ENCODE data around the gene UNC13C. TPM values are rescaled to one million over a fixed set of nuclear protein-coding genes. Genes with fewer than 3 reads are reported as not detected.

The UNC13C gene
- total RNA-seq, 4 donors from 2014 or later, result 0.04 to 0.24 (median 0.22) TPM

DNA sequence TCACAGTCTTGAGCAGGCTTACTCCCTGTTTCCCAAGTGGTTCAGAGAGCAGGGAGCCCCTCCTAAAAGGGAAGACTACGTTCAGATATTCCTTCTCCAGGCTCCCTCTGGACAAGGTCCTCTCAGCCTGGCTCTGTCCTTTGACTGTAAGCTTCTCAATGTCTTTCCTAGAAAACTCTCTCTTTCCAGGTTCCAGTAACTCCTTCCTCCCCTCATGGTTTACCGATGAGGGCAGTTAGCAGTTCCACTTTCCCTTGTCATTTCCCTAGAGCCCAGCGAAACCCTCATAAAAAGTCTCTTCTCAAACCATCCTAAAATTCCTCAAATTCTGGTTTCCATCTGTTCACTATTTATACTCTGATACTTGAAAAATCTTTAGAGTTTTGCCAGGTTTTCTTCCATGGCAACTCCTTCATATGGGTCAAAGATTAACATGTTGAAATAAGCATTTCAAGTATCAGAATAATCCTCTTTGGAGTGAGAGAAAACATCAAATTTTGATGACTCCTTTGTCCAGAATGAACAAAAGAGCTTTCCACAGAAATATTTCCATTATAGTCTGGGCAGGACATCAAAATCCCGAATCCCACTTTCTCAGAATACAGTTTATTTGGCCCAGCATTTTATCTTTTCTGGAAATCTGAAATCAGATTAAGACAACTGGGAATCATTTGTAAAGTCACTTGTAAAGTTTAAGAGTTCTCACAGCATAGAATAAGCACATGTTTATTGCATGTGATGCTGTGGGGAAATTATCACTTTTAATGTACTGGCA, 599.4 kb downstream of the UNC13C start:
- no peaks in the 10 kb centered on the region for H3K4me1 ChIP-seq
- H3K4me3 ChIP-seq, result no peak overlapping the region
- WGBS, result 47% methylated on average over 4 of the region's 4 CpGs
- no peak for TF ChIP-seq CTCF (IDR thresholded peaks at IDR 0.05)
- no peak for TF ChIP-seq POLR2AphosphoS5 (IDR thresholded peaks at IDR 0.05)
- no peak for TF ChIP-seq POLR2A (IDR thresholded peaks at IDR 0.05)
- no peak for TF ChIP-seq EP300 (IDR thresholded peaks at IDR 0.05)
- H3K36me3 ChIP-seq, result no peaks in the 10 kb centered on the region
- no peaks in the 10 kb centered on the region for H3K27me3 ChIP-seq
- no peak for DNase-seq (ENCODE audit: low spot score in 2 of 2)
- no peak overlapping the region for H3K27ac ChIP-seq
- no peaks in the 10 kb centered on the region for H3K9me3 ChIP-seq

DNA sequence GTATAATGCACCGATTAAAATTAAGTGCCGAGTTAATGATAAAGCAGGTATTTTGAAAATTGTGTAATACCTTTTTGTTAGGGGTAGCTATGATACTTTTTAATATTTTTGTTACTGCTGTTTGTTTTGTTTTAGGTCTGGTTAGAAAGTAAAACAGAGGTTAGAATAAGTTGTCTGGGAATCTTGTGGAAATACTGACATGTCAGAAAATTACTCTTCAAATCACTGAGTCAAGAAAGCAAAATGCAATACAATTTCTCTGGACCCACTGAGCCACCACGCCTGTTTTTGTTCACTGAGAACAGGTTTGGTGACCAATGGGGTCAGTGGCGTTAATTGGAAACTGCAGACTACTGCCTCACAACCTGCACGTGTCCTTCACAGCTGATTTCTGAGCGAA, 601.6 kb downstream of the UNC13C start:
- DNase-seq (ENCODE audit: low spot score in 2 of 2), result no peak
- no peak overlapping the region for H3K27ac ChIP-seq
- no peaks in the 10 kb centered on the region for H3K36me3 ChIP-seq
- H3K27me3 ChIP-seq, result no peaks in the 10 kb centered on the region
- WGBS, result 91% methylated on average over 6 of the region's 6 CpGs
- TF ChIP-seq POLR2AphosphoS5 (IDR thresholded peaks at IDR 0.05), result no peak
- H3K4me1 ChIP-seq, result no peaks in the 10 kb centered on the region
- H3K9me3 ChIP-seq, result no peaks in the 10 kb centered on the region
- H3K4me3 ChIP-seq, result no peak overlapping the region

DNA sequence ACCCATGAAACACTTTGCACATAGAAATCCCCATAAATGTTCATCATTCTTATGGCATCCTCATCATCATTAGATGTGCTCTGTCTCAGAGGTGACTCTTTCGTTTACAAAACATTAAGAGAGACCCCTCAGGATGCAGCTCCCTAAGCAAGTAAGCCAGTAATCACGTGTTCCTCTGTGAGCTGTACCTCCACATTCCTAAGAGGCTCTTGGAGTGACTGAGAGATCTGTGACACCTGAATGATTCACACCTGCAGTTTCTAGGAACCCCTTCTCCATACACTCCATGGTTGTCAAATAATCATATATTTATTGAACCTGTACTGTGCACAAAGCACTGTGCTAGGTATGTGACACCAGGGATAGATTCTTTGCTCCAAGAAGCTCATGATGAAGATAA, 602.4 kb downstream of the UNC13C start:
- TF ChIP-seq CTCF (IDR thresholded peaks at IDR 0.05) (no peak), POLR2AphosphoS5 (IDR thresholded peaks at IDR 0.05) (no peak), POLR2A (IDR thresholded peaks at IDR 0.05) (no peak), EP300 (IDR thresholded peaks at IDR 0.05) (no peak)
- no peak for DNase-seq (ENCODE audit: low spot score in 2 of 2)
- no peaks in the 10 kb centered on the region for H3K9me3 ChIP-seq
- H3K4me3 ChIP-seq, result no peak overlapping the region
- H3K27ac ChIP-seq, result no peak overlapping the region
- H3K36me3 ChIP-seq, result no peaks in the 10 kb centered on the region
- WGBS, result 56% methylated on average over 2 of the region's 2 CpGs
- H3K27me3 ChIP-seq, result no peaks in the 10 kb centered on the region
- H3K4me1 ChIP-seq, result no peaks in the 10 kb centered on the region

DNA sequence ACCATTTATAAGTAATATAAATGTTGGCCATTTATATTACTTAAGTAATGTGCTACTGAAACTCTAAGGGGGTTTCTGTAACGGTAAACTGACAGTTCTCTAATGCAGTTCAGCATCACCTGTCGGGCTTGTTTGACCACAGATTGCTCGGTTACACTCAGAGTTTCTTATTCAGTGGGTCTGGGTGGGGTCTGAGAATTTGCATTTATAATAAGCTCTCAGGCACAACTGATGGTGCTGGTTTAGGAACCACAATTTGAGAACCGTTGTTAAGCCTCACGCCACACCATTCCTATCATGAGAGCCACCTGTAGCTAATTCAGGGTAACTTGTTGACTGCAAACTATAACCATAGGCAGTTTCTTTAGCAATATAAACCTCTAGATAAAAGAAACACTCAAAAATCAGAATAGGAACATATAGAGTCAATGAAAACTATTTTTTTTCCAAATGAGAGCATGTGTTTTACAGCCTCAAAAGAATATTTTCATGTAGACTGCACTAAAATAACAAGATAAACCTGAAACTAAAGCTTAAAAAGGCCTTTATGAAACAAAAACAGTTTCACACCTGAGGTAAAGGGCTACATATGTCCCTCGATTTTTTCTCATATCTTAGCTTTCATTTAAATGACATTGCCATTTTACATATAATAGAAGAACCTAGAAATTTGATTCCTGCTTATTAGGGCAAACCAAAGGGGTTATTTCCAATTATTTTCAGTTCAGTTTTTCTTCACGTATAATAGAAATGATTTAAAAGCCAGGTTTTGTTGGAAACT, 604.8 kb downstream of the UNC13C start:
- Histone ChIP-seq H3K4me1 (no peaks in the 10 kb centered on the region), H3K27ac (no peak overlapping the region), H3K4me3 (no peak overlapping the region), H3K36me3 (no peaks in the 10 kb centered on the region), H3K9me3 (no peaks in the 10 kb centered on the region), H3K27me3 (no peaks in the 10 kb centered on the region)
- WGBS, result 74% methylated on average over 7 of the region's 7 CpGs
- TF ChIP-seq POLR2AphosphoS5 (IDR thresholded peaks at IDR 0.05), result no peak
- TF ChIP-seq EP300 (IDR thresholded peaks at IDR 0.05), result no peak
- TF ChIP-seq CTCF (IDR thresholded peaks at IDR 0.05), result no peak
- no peak for DNase-seq (ENCODE audit: low spot score in 2 of 2)

DNA sequence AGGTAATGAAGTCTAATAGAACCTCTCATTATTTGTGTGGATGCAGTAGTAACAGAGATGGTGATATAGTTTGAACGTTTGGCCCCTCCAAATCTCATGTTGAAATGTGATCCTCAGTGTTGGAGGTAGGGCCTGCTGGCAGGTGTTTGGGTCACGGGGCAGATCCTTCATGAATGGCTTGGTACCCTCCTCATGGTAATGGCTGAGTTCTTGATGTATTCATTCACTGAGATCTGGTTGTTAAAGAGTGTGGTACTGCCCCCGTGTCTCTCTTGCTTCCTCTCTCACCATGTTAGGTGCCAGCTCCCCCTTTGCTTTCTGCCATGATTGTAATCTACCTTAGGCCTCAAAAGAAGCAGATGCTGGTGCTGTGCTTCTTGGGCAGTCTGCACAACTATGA, 606.8 kb downstream of the UNC13C start:
- no peak for DNase-seq (ENCODE audit: low spot score in 2 of 2)
- H3K4me3 ChIP-seq, result no peak overlapping the region
- H3K36me3 ChIP-seq, result no peaks in the 10 kb centered on the region
- no peak for TF ChIP-seq CTCF (IDR thresholded peaks at IDR 0.05)
- no peak for TF ChIP-seq POLR2AphosphoS5 (IDR thresholded peaks at IDR 0.05)
- TF ChIP-seq EP300 (IDR thresholded peaks at IDR 0.05), result no peak
- TF ChIP-seq POLR2A (IDR thresholded peaks at IDR 0.05), result no peak
- H3K9me3 ChIP-seq, result no peaks in the 10 kb centered on the region
- H3K27ac ChIP-seq, result no peak overlapping the region
- H3K27me3 ChIP-seq, result no peaks in the 10 kb centered on the region
- H3K4me1 ChIP-seq, result no peaks in the 10 kb centered on the region
- WGBS, result 78% methylated on average over 3 of the region's 3 CpGs
